Colonic mucosa (tissue), 4 donors: ENCODE results near the gene DAP. TPM values are rescaled to one million over a fixed set of nuclear protein-coding genes. Genes with fewer than 3 reads are reported as not detected.

Source experiments
- DNase-seq: peaks from one replicate; pipeline ENCODE4 v3.0.0-alpha.2; 2020
- H3K27ac ChIP-seq: fragments of 200-600 bp; one replicate; pipeline ENCODE4 v1.8.0; 2021
- H3K27me3 ChIP-seq: fragments of 200-600 bp; one replicate; pipeline ENCODE4 v1.8.0; 2021
- H3K36me3 ChIP-seq: fragments of 200-600 bp; one replicate; pipeline ENCODE4 v1.8.0; 2021
- H3K4me1 ChIP-seq: fragments of 200-600 bp; one replicate; pipeline ENCODE4 v1.8.0; 2021; ENCODE audit warnings: mild to moderate bottlenecking
- H3K4me3 ChIP-seq: fragments of 200-600 bp; one replicate; pipeline ENCODE4 v1.8.0; 2021
- H3K9ac ChIP-seq, 2 donors: one replicate each; pipeline ENCODE4 v1.7.0; 2013; ENCODE audit warnings: control low read depth in 2 of 2, low read depth in 2 of 2, low read length in 2 of 2
- H3K9me3 ChIP-seq: fragments of 200-600 bp; one replicate; pipeline ENCODE4 v1.8.0; 2021
- CTCF ChIP-seq: fragments of 200-600 bp; IDR thresholded peaks from one replicate; pipeline ENCODE4 v1.8.0; 2022; ENCODE audit warnings: antibody characterized with exemption, mild to moderate bottlenecking
- intact Hi-C: fragments of 100-400 bp; cut with DNase I; formaldehyde crosslinking; loops from one replicate; pipeline ENCODE4 v1.14.1; 2022
- total RNA-seq, 2 donors: library from RNA; stranded (reverse); fragmentation: NEBNext Ultra II Directional in 1 of 2; extraction: Animal tissue kit (Norgen Biotek cat#: 25700) in 1 of 2; gene quantifications; one replicate each; pipeline ENCODE4 v1.2.1, GENCODE V29; 2021
- donor health status: healthy.
- donor health status: DM: no; HTN: no; CAD: no.
- donor health status: DM: no; HTN: no; CAD: no.

Gene DAP
- total RNA-seq, 2 donors from 2014 or later, result 106 to 133 TPM

DNA sequence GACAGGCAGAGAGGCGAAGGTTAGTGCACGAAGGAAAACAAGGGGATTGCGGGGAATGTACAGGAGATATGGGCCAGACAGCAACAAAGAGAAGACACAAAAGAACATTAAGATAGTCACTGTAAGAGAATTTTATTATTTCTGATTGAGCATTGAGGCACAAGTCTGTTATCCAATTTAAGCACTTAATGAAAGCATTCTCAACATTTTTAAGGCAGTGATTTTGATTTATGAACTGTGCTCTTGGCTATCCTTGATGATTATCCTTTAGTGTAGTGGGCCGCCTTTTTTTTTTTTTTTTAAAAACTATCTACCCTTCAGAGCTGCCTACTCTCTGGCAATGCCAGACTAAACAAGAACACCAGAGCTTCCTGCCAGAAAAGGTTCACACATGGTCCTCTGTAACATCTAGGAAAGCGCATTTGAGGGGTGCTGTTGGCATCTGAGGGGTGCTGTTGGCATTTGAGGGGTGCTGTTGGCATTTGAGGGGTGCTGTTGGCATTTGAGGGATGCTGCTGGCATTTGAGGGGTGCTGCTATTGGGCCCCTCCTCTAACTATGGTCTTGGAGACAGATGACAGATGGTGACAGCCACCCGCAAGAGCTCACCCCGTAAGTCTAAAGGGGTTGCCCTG is 3.0 kb downstream of the DAP start:
- no peak overlapping the region for H3K27ac ChIP-seq
- H3K9me3 ChIP-seq, result no peaks in the 10 kb centered on the region
- no peaks in the 10 kb centered on the region for H3K27me3 ChIP-seq
- peaks cover 6% of the 10 kb centered on the region for H3K4me1 ChIP-seq
- DNase-seq, result no peak
- no peak overlapping the region for H3K9ac ChIP-seq
- no peak for TF ChIP-seq CTCF
- intact Hi-C loops, result no loop called here
- no peak overlapping the region for H3K4me3 ChIP-seq
- H3K36me3 ChIP-seq, result no peaks in the 10 kb centered on the region

GRCh38 chr5:10757043-10757442 is 4.0 kb downstream of the DAP start:
- no peak overlapping the region for H3K4me3 ChIP-seq
- no peak overlapping the region for H3K27ac ChIP-seq
- intact Hi-C loops, result no loop called here
- H3K4me1 ChIP-seq, result peaks cover 6% of the 10 kb centered on the region
- H3K36me3 ChIP-seq, result no peaks in the 10 kb centered on the region
- H3K27me3 ChIP-seq, result no peaks in the 10 kb centered on the region
- H3K9me3 ChIP-seq, result no peaks in the 10 kb centered on the region
- TF ChIP-seq CTCF, result no peak
- H3K9ac ChIP-seq, result no peak overlapping the region
- no peak for DNase-seq

DNA sequence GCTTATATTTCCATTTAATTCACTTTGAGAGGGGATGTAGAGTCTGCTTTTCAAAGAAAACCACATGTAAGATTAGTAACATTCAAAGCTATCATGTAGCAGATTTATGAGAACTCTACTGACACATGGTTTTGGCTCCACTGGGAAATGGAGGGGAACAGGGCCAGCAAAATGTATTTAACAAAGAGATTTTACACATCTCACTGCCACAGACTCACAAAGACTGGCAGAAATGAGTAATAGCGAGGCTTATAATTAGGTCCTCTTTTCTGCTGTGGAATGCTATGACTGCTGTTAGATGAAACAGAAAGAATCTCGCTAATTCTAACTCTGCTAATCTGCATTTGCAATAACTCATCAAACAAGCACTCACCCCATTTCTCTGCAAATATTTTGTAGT is 4.5 kb downstream of the DAP start:
- H3K9me3 ChIP-seq, result no peaks in the 10 kb centered on the region
- H3K4me1 ChIP-seq, result peaks cover 6% of the 10 kb centered on the region
- no peak for TF ChIP-seq CTCF
- no peak overlapping the region for H3K9ac ChIP-seq
- H3K36me3 ChIP-seq, result no peaks in the 10 kb centered on the region
- no peak for DNase-seq
- H3K4me3 ChIP-seq, result no peak overlapping the region
- intact Hi-C loops, result no loop called here
- H3K27me3 ChIP-seq, result no peaks in the 10 kb centered on the region
- H3K27ac ChIP-seq, result no peak overlapping the region

DNA sequence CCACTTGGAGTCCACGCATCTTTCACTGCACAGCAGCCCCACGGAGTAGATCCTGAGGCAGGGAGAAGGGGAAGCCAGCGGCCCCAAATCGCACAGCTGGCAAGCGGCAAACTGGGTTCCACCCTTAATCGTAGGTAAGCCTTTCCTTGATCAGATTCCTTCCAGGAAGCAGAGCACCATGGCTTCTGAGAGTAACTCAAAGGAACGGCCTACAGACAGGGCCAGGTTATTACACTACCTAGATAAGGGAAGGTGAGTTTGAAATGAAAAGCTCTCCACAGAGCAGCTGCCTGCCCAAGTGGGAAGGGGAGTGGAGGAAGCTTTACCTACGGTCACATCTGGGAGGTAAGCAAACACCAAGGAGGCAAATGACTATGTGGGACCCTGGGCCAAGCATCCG is 7.9 kb downstream of the DAP start:
- Histone ChIP-seq H3K9ac (no peak overlapping the region), H3K36me3 (no peaks in the 10 kb centered on the region), H3K9me3 (no peaks in the 10 kb centered on the region), H3K27me3 (no peaks in the 10 kb centered on the region), H3K27ac (no peak overlapping the region), H3K4me3 (no peak overlapping the region), H3K4me1 (peaks cover 3% of the 10 kb centered on the region)
- no peak for DNase-seq
- TF ChIP-seq CTCF, result no peak
- intact Hi-C loops, result no loop called here

GRCh38 chr5:10752451-10752850 is 8.6 kb downstream of the DAP start:
- H3K27me3 ChIP-seq, result no peaks in the 10 kb centered on the region
- H3K4me1 ChIP-seq, result peaks cover 5% of the 10 kb centered on the region
- H3K9ac ChIP-seq, result no peak overlapping the region
- no peak for DNase-seq
- intact Hi-C loops, result no loop called here
- no peak overlapping the region for H3K4me3 ChIP-seq
- H3K9me3 ChIP-seq, result no peaks in the 10 kb centered on the region
- no peak overlapping the region for H3K27ac ChIP-seq
- no peaks in the 10 kb centered on the region for H3K36me3 ChIP-seq
- TF ChIP-seq CTCF, result no peak
